ENCODE measurements around the gene CBR1.

- TF ChIP-seq POLR2A (IDR thresholded peaks at IDR 0.05; ENCODE audit: low read depth, low read length) (no peak), CTCF (IDR thresholded peaks at IDR 0.05; ENCODE audit: extremely low read depth in 1 of 2, insufficient read depth in 1 of 2, low read depth in 1 of 2, low read length in 2 of 2) (no peak), MAX (IDR thresholded peaks at IDR 0.05; ENCODE audit: insufficient read depth, insufficient read length) (no peak), EZH2 (IDR thresholded peaks at IDR 0.05; ENCODE audit: borderline replicate concordance, low read depth, low read length, severe bottlenecking) (no peak), POLR2AphosphoS5 (IDR thresholded peaks at IDR 0.05; ENCODE audit: insufficient read depth, low read depth, low read length) (no peak)
These were observed 40.5 kb upstream of the CBR1 start for GRCh38 chr21:36029309-36029708.

Measured in endothelial cell of umbilical vein (primary cell).